ENCODE measurements around the gene ARL3. TPM values are rescaled to one million over a fixed set of nuclear protein-coding genes. Genes with fewer than 3 reads are reported as not detected.
A peak's percentile ranks its signal among the peaks of the same experiment; 100 is the strongest.

The ARL3 gene
- total RNA-seq, 5 donors from 2014 or later (not counting 1 experiment from before 2014, with no cell fraction given): 2.7 to 5.0 (median 3.5) TPM

- peak overlapping the region; percentile 18 to 64 for H3K27ac Mint-ChIP-seq
- H3K9me3 ChIP-seq: no peaks in the 10 kb centered on the region
- WGBS (ENCODE audit: insufficient coverage): 85% methylated on average over 4 of the region's 9 CpGs
- H3K27me3 ChIP-seq (replicated peaks in 1 of 2; ENCODE audit: control insufficient read depth in 2 of 2, extremely low read depth in 1 of 2, insufficient read depth in 2 of 2, low read length in 1 of 2): no peaks in the 10 kb centered on the region
- no peaks in the 10 kb centered on the region for H3K27me3 Mint-ChIP-seq
- no peak overlapping the region for H3K4me3 ChIP-seq (ENCODE audit: control insufficient read depth in 1 of 2, extremely low read depth in 1 of 2, low read length in 1 of 2)
- peaks cover 0 to 4% of the 10 kb centered on the region in 2 donors for H3K36me3 ChIP-seq (ENCODE audit: control insufficient read depth in 2 of 2, extremely low read depth in 1 of 2, insufficient read depth in 1 of 2, low read length in 1 of 2)
- ChIA-PET POLR2A (interaction anchor here (0.6 to 1.0 kb wide), 3 partner anchors 9 to 332 kb away, joined by 3 to 17 read pairs (median 3); partner anchors contain the start of genes FBXL15 (in 1 of the 2) and WBP1L (in 1 of the 2)), CTCF (interaction anchor here (0.6 to 1.4 kb wide), 4 partner anchors 9 to 1096 kb away, joined by 3 to 6 read pairs (median 4); partner anchors contain the start of gene WBP1L (in 1 of the 2))
- H3K4me1 Mint-ChIP-seq: peaks cover 48 to 57% (median 57%) of the 10 kb centered on the region in 3 donors
- H3K9me3 Mint-ChIP-seq: no peaks in the 10 kb centered on the region
- H3K27ac ChIP-seq (ENCODE audit: low read length): no peak overlapping the region
- H3K4me3 Mint-ChIP-seq: peak overlapping the region in 1 of 3 donors; percentile 31
- ATAC-seq (replicated peaks in 1 of 4): peak in 3 of 4 experiments; percentile 43 to 50 (median 47)
- no peak for DNase-seq
- H3K4me1 ChIP-seq (ENCODE audit: control insufficient read depth in 1 of 2, extremely low read depth in 1 of 2, insufficient read depth in 2 of 2, low read length in 2 of 2): peaks cover 7 to 22% of the 10 kb centered on the region in 2 experiments
- peaks cover 16% of the 10 kb centered on the region for H3K36me3 Mint-ChIP-seq
Observed at GRCh38 chr10:102752266-102752930, 38.2 kb upstream of the ARL3 start.

- DNase-seq (no peak), ATAC-seq (replicated peaks in 1 of 4) (no peak)
- Mint-ChIP-seq H3K4me3 (peak overlapping the region; percentile 87 to 98 (median 95)), H3K36me3 (peaks cover 12% of the 10 kb centered on the region), H3K4me1 (peaks cover 49 to 56% (median 55%) of the 10 kb centered on the region in 3 donors), H3K27ac (peak overlapping the region; percentile 27 to 72), H3K27me3 (no peaks in the 10 kb centered on the region), H3K9me3 (peaks cover 0 to 6% (median 0%) of the 10 kb centered on the region in 3 donors)
- Histone ChIP-seq H3K9me3 (no peaks in the 10 kb centered on the region), H3K27ac (ENCODE audit: low read length) (no peak overlapping the region), H3K4me1 (ENCODE audit: control insufficient read depth in 1 of 2, extremely low read depth in 1 of 2, insufficient read depth in 2 of 2, low read length in 2 of 2) (peaks cover 19 to 22% of the 10 kb centered on the region in 2 experiments), H3K27me3 (replicated peaks in 1 of 2; ENCODE audit: control insufficient read depth in 2 of 2, extremely low read depth in 1 of 2, insufficient read depth in 2 of 2, low read length in 1 of 2) (no peaks in the 10 kb centered on the region), H3K36me3 (ENCODE audit: control insufficient read depth in 2 of 2, extremely low read depth in 1 of 2, insufficient read depth in 1 of 2, low read length in 1 of 2) (no peaks in the 10 kb centered on the region), H3K4me3 (ENCODE audit: control insufficient read depth in 1 of 2, extremely low read depth in 1 of 2, low read length in 1 of 2) (peak overlapping the region in 1 of 2 donors; percentile 85)
- POLR2A ChIA-PET: interaction anchor here in 1 of 2 donors (0.5 kb wide), 1 partner anchor 28 kb away, joined by 3 read pairs; no protein-coding TSS in a partner anchor
- WGBS (ENCODE audit: insufficient coverage): no CpG with 5 or more reads among the region's 4 CpGs
- CTCF ChIA-PET: interaction anchor here (0.6 kb wide), 2 partner anchors 21 to 31 kb away, joined by 3 to 4 read pairs; no protein-coding TSS in a partner anchor
Observed at GRCh38 chr10:102745157-102745556, 31.0 kb upstream of the ARL3 start.

- H3K4me3 ChIP-seq (ENCODE audit: control insufficient read depth in 1 of 2, extremely low read depth in 1 of 2, low read length in 1 of 2): peak overlapping the region; percentile 85 to 97
- no peaks in the 10 kb centered on the region for H3K36me3 ChIP-seq (ENCODE audit: control insufficient read depth in 2 of 2, extremely low read depth in 1 of 2, insufficient read depth in 1 of 2, low read length in 1 of 2)
- ChIA-PET CTCF (interaction anchor here (0.5 to 3.0 kb wide), 5 partner anchors 21 to 130 kb away, joined by 3 to 28 read pairs (median 4); partner anchors contain the start of genes SFXN2 (in 2 of the 2) and ARL3 (in 1 of the 2)), POLR2A (interaction anchor here in 1 of 2 donors (0.5 kb wide), 1 partner anchor 28 kb away, joined by 3 read pairs; no protein-coding TSS in a partner anchor)
- DNase-seq (peak in 7 of 35 experiments; percentile 4 to 39 (median 10)), ATAC-seq (replicated peaks in 1 of 4) (peak; percentile 12 to 22 (median 14))
- Mint-ChIP-seq H3K4me3 (peak overlapping the region; percentile 87 to 98 (median 95)), H3K27me3 (no peaks in the 10 kb centered on the region), H3K9me3 (peaks cover 0 to 6% (median 0%) of the 10 kb centered on the region in 3 donors), H3K36me3 (peaks cover 12% of the 10 kb centered on the region), H3K27ac (peak overlapping the region; percentile 86 to 89), H3K4me1 (peaks cover 49 to 56% (median 55%) of the 10 kb centered on the region in 3 donors)
- peaks cover 19 to 22% of the 10 kb centered on the region in 2 experiments for H3K4me1 ChIP-seq (ENCODE audit: control insufficient read depth in 1 of 2, extremely low read depth in 1 of 2, insufficient read depth in 2 of 2, low read length in 2 of 2)
- H3K27me3 ChIP-seq (replicated peaks in 1 of 2; ENCODE audit: control insufficient read depth in 2 of 2, extremely low read depth in 1 of 2, insufficient read depth in 2 of 2, low read length in 1 of 2): no peaks in the 10 kb centered on the region
- H3K9me3 ChIP-seq: no peaks in the 10 kb centered on the region
- 13% methylated on average over 9 of the region's 9 CpGs for WGBS (ENCODE audit: insufficient coverage)
- H3K27ac ChIP-seq (ENCODE audit: low read length): peak overlapping the region; percentile 50
Observed at GRCh38 chr10:102744374-102745051, 30.3 kb upstream of the ARL3 start.

- H3K36me3 ChIP-seq (ENCODE audit: control insufficient read depth in 2 of 2, extremely low read depth in 1 of 2, insufficient read depth in 1 of 2, low read length in 1 of 2): no peaks in the 10 kb centered on the region
- Mint-ChIP-seq H3K4me3 (peak within 1 kb of the TSS; percentile 87 to 98 (median 95)), H3K27ac (peak within 1 kb of the TSS; percentile 86 to 89), H3K36me3 (peaks cover 11% of the 10 kb centered on the region), H3K9me3 (peaks cover 0 to 6% (median 0%) of the 10 kb centered on the region in 3 donors), H3K27me3 (no peaks in the 10 kb centered on the region), H3K4me1 (peaks cover 47 to 54% (median 53%) of the 10 kb centered on the region in 3 donors)
- H3K4me1 ChIP-seq (ENCODE audit: control insufficient read depth in 1 of 2, extremely low read depth in 1 of 2, insufficient read depth in 2 of 2, low read length in 2 of 2): peaks cover 19 to 22% of the 10 kb centered on the region in 2 experiments
- peak within 1 kb of the TSS; percentile 50 for H3K27ac ChIP-seq (ENCODE audit: low read length)
- H3K4me3 ChIP-seq (ENCODE audit: control insufficient read depth in 1 of 2, extremely low read depth in 1 of 2, low read length in 1 of 2): peak within 1 kb of the TSS; percentile 85 to 97
- ChIA-PET CTCF (interaction anchor here (0.5 to 3.0 kb wide), 9 partner anchors 9 to 241 kb away, joined by 3 to 28 read pairs (median 4); partner anchors contain the start of genes SFXN2 (in 2 of the 2), ACTR1A (in 1 of the 2) and ARL3 (in 1 of the 2)), POLR2A (interaction anchor here in 1 of 2 donors (0.5 to 0.6 kb wide), 2 partner anchors 9 to 411 kb away, joined by 3 to 5 read pairs; no protein-coding TSS in a partner anchor)
- no peaks in the 10 kb centered on the region for H3K9me3 ChIP-seq
- WGBS (ENCODE audit: insufficient coverage): under 1% methylated on average over 34 of the region's 37 CpGs
- no peaks in the 10 kb centered on the region for H3K27me3 ChIP-seq (replicated peaks in 1 of 2; ENCODE audit: control insufficient read depth in 2 of 2, extremely low read depth in 1 of 2, insufficient read depth in 2 of 2, low read length in 1 of 2)
- ATAC-seq (replicated peaks in 1 of 4) (peak; percentile 96 to 98 (median 97)), DNase-seq (peak; percentile 87 to 98 (median 95))
Observed at GRCh38 chr10:102743588-102744373, 29.6 kb upstream of the ARL3 start, which contains the start of gene WBP1L. TSS of gene WBP1L (plus strand) at chr10:102743948. CDS start at chr10:102744054, 106 bp downstream.

- H3K36me3 ChIP-seq (ENCODE audit: control insufficient read depth in 2 of 2, extremely low read depth in 1 of 2, insufficient read depth in 1 of 2, low read length in 1 of 2): no peaks in the 10 kb centered on the region
- 69% methylated on average over 5 of the region's 7 CpGs for WGBS (ENCODE audit: insufficient coverage)
- H3K27me3 ChIP-seq (replicated peaks in 1 of 2; ENCODE audit: control insufficient read depth in 2 of 2, extremely low read depth in 1 of 2, insufficient read depth in 2 of 2, low read length in 1 of 2): no peaks in the 10 kb centered on the region
- peak overlapping the region; percentile 86 to 89 for H3K27ac Mint-ChIP-seq
- DNase-seq: no peak
- ATAC-seq (replicated peaks in 1 of 4): peak in 1 of 4 experiments; percentile 0
- no peaks in the 10 kb centered on the region for H3K27me3 Mint-ChIP-seq
- peak overlapping the region; percentile 87 to 98 (median 95) for H3K4me3 Mint-ChIP-seq
- peak overlapping the region in 1 of 2 donors; percentile 22 for H3K4me3 ChIP-seq (ENCODE audit: control insufficient read depth in 1 of 2, extremely low read depth in 1 of 2, low read length in 1 of 2)
- CTCF ChIA-PET: interaction anchor here in 1 of 2 donors (1.0 to 3.0 kb wide), 4 partner anchors 9 to 241 kb away, joined by 3 to 28 read pairs (median 6); partner anchors contain the start of genes ACTR1A, ARL3 and SFXN2
- POLR2A ChIA-PET: no interaction called here
- H3K9me3 Mint-ChIP-seq: peaks cover 0 to 6% (median 0%) of the 10 kb centered on the region in 3 donors
- H3K36me3 Mint-ChIP-seq: peaks cover 5% of the 10 kb centered on the region
- H3K27ac ChIP-seq (ENCODE audit: low read length): peak overlapping the region; percentile 25
- peaks cover 19 to 22% of the 10 kb centered on the region in 2 experiments for H3K4me1 ChIP-seq (ENCODE audit: control insufficient read depth in 1 of 2, extremely low read depth in 1 of 2, insufficient read depth in 2 of 2, low read length in 2 of 2)
- no peaks in the 10 kb centered on the region for H3K9me3 ChIP-seq
- peaks cover 41 to 47% (median 46%) of the 10 kb centered on the region in 3 donors for H3K4me1 Mint-ChIP-seq
Observed at GRCh38 chr10:102743078-102743587, 28.9 kb upstream of the ARL3 start.
